NCI-H526 (cell line): ENCODE data around the gene CALHM4.

Experiments
- DNase-seq, 2 experiments: peaks; one replicate each; lab custom pipeline; 2025; lab: John Stamatoyannopoulos, UW

The CALHM4 gene

DNA sequence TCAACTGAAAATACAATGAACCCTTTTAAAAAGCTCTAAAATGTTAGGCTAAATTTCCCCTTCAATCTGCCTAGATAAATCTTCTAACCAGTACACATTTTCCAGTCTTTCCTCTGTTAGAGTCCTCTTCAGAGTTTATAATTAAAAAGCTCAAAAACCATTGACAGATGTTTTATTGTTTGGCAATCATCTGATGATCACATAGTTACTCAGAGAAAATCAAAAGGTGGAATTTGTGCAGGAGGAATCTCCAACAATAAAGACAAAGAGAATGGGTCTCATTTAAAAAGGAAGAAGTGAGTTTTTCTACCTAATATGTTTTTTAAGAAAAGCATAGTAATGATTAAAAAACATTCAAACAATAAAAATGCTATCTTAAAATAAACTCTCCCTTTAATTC is 11.1 kb upstream of the CALHM4 start:
- DNase-seq: no peak

DNA sequence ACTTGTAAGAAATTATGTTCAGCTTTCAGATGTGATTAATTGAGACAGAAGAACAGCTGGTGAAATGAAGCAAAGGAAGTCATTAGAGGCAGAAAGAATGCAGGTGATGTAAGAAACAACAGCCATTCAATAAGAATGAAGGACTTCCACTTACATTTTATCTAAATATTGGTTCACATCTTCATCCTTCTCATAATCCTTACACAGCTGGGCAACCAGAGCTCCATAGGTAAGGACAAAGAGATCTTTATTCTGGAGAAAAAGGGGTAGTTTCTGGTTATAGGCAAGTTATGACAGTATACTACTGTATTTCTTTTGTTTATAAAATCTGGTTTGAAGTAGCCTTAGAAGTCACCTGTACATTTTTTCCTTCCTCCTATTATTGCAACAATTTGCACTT is 10.4 kb upstream of the CALHM4 start:
- no peak for DNase-seq

DNA sequence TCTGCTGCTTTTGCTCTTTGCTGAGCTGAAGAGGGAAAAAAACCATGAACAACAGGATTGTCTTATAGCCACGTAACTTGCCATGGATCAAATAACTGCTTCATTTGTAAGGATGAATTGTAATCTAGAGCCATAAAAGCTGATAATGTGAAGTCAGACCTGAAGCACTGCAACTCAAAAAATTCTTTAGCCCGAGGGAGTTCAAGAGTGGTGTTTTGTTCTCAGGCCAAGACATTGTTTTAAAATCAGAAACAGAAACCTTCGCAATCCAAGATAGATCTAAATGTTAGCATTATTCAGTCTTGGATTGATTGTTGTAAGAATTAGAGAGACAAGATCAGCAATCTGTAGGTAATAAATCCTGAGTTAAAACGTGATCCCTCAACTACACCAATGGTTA is 7.9 kb upstream of the CALHM4 start, which contains the start of gene TRAPPC3L:
TRAPPC3L (minus strand) TSS at position 34 of the 400 bp plus-strand sequence. CDS start 170 bp downstream, outside the sequence.
- DNase-seq: no peak

DNA sequence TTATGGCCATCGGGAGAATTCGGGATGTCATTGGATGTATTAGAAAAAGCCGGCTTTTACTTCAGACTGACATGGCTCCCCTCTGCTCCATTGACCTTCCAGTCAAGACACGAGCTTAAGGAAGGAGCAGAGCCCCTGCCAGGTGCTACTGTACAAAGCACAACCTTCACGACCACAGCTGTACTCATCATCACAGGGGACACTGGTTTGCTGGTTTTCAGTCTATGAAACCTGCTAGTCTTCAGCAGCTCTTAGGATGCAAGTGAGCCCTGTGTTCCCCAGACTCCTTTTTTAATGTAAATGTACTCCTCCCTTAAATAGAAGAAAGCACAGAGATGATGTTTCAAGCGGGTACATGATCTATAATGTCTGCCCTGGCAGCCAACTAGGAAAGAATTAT is 6.2 kb upstream of the CALHM4 start:
- no peak for DNase-seq

DNA sequence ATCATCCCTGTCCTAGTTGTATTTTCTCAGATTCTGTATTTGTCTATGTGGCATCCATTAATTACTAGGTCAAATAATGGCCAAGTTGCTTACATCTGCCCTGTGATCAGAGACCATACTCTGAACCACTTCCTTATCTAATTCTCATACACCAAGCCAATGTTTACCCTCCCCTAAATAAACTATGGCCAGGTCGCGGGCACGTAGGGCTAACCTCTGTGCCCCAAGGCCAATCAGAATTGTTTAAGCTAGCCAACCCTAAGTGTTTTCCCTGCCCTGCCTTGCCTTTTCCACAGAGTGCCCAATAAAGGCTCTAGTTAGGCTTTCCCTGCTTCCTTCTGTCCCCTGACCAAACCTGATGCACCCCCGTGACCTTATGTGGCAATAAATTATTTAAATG is 2.8 kb upstream of the CALHM4 start:
- DNase-seq: no peak

DNA sequence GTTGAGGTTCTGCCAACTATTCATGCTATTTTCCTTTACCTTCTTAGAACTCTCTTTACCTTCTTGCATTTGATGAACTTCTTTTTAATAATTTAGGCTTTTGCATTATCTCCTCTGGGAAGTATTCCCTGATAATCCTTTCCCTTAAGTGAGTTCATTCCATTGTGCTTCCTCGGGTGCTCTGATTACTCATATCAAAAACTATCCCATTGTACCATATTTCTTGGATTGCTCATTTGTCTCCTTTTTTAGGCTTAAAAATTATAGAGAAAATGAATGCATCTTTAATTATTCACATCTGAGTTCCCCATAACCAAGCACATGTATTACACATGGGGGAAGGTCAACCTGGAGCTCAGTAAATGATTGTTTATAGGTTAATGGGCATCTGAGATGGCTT is 2.5 kb downstream of the CALHM4 start:
- no peak for DNase-seq

DNA sequence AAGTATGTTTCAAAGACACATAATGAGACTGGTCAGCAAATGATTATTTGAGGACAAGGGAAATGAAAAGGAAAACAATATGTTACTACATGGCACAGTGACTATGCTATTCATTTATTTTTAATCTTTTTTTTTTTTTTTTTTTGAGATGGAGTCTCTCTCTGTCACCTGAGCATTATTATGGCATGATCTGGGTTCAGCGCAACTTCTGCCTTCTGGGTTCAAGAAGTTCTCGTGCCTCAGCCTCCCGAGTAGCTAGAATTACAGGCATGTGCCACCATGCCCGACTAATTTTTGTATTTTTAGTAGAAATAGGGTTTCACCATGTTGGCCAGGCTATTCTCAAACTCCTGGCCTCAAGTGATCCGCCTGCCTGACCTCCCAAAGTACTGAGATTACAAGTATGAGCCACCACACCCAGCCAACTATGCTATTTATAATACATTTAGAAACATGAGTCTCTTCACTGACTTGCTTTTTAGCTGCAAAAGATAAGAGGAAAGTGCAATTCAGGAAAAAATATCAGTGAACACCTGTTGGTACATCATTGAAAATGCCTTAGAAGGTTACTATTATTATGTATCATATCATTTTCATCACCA is 3.4 kb downstream of the CALHM4 start:
- DNase-seq: no peak

DNA sequence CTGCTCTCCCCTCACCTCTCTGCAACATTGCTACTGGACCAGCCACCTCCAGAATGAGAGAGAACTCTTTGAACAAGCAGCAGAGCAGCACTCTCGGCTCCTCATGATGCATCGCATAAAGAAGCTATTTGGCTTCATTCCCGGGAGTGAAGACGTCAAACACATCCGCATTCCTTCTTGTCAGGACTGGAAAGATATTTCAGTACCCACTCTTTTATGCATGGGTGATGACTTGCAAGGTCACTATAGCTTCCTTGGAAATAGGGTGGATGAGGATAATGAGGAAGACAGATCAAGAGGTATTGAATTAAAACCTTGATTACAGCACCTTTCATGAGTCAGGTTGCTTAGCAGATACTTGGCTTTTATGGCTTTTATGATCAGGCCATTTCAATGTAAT is 4.3 kb downstream of the CALHM4 start:
- DNase-seq: no peak

DNA sequence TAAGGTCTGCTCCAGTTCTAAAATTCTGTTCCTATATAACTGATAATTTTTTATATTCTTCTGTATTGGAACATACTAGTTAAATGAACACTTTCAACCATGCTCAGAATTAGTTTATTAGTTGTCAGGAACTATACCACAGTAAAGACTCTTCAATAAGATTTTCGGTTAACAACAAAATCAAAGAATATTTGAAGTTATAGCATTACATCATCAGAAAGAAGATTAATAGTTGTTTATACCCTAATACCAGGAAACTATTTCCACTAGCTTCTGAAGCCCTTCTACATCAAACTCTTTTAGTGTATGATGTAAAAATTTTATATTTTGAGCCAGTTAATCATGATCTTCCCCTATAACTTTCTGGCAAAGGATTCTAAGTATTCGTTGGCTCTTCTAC is 6.6 kb downstream of the CALHM4 start:
- no peak for DNase-seq

DNA sequence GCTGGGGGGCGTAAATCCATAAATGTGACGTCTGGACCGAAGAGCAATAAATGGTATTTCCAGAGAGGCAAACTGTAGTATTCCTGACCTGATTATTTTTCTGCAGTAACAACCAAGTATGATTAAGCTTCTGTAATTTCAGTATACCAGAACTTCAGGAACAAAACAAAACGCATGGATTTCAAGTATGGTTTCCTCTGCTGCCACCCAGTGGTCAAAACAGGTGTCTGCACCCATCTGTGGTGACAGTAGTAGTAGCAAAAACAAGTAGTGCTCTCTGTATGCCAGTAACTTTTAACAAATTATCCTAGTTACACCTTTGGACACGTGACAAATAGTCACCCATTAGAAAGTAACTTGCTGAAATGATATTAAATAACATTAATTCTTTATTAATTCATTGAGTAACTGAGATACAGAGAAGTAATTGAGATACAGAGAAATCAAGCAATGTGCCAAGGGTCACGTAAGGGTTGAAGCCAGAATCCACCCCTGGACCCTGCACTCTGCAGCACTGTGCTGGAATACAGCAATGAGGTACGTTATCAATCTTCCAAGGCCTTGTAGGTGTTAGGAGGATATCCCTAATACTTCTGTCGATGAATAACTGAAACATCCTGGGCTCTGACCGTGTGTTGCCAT is 7.9 kb downstream of the CALHM4 start:
- DNase-seq: peak in 1 of 2 experiments; percentile 77

DNA sequence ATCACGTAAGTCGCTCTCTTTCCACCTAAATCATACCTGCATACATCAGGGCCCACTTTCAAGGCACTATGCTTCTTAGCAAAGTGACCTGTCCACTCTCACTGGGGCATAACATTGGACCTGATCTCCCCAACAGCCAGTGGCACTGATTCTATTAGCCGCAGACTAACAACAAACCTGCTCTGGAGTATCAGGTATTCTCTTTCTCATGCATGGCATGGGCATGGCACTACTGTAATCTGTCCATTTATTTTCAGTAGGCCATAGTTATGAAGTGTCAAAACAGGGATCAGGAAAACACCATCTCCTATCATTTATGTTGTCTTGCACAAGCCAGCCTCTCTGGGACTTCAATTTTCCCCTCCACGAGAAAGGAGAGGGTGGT is 8.5 kb downstream of the CALHM4 start:
- DNase-seq: no peak

DNA sequence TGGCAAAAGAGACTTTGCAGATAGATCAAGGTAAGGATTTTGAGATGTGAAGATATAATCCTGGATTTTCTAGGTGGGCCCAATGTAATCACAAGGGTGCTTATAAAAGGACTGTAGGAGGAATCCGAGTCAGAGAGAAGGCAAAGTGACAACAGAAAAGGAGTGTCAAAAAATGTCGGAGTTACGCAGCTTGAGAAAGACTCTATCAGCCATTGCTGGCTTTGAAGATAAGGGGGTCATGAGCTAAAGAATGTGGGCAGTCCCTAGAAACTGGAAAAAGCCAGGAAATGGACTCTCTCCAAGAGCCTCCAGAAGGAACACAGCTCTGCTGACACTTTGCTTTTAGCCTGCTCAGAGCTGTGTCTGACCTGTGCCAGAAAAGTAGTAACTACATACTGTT is 9.1 kb downstream of the CALHM4 start:
- no peak for DNase-seq

DNA sequence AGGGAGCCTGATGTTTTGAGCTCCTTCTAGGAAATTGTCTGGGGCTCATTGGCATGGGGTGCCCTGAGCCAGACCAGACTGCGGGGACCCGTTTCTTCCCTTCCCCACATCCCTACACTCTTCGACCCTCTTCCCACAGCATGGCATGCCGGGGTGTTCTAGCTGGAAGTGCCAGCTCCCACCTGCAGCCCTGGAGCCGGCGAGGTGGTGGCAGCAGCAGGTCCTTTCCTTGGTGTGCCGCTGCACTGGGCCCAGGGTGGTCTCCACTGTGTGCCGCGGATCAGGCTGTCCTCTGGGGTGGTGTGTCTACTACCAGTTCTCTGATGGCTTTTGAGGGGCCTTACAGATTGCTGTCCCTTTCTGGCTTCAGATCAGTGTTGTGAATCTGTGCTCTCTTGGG is 10.3 kb downstream of the CALHM4 start:
- DNase-seq: no peak

DNA sequence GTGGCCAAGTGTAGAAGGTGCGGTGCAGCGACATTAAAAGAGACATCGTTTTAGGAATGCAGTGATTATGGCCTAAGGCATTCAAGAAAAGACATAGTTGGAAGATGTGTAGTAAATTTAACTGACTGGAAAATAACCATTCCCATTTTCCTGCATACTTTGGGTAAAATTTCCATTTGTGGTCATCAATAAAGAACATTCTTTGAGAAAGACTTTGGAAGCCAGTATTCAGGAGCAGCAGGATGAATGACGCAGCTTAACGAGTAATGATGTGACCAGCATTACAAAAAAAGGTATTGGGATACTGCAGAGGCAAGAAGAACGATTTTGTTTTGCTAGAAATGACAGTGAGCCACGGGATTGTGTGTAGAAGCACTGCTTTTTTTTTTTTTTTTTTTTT is 10.8 kb downstream of the CALHM4 start:
- no peak for DNase-seq

DNA sequence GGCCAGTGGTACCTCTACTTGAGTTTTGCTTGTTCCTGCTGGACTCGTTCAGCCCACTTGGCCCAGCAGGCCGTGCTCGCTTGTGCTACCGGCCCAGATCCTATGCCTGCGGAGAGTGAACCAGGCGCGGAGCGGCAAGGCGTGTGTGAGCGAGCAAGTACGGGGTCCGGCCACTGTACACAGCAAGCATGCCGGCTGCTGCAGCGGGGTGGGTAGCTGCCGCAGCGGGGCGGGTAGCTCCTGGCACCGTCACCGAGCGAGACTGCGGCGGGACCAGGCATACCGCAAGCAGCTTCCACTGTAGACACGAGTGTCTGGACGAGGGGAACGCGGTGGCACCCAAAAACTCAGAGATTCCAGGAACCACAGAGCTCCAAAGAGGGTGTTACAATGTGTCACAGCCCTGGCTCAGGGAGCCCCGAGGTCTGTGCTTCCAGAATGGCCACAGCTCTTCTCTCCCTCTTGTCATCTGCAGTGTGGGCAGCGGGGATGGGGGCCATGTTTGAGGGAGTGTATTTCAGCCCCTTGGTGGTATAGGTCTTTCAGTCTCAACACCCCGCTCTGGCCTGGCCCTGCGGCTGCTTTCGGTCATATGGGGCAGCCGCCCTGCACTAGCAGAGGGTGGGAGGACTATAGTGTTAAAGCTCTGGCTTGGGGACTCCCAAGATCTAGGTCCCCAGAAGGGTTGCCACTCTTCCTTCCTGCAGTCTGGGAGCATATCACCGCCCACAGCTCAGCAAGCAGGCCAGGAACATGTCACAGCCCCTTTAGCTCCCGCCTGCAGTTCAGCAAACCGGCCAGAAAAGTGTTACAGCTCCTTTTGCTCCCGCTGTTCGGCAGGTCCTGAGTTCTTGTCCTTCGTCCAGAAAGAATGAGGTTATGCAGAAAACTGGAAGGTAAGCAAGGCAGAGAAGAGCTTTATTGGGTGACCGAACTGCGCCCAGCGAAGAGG is 11.6 kb downstream of the CALHM4 start:
- peak in 1 of 2 experiments; percentile 22 for DNase-seq

DNA sequence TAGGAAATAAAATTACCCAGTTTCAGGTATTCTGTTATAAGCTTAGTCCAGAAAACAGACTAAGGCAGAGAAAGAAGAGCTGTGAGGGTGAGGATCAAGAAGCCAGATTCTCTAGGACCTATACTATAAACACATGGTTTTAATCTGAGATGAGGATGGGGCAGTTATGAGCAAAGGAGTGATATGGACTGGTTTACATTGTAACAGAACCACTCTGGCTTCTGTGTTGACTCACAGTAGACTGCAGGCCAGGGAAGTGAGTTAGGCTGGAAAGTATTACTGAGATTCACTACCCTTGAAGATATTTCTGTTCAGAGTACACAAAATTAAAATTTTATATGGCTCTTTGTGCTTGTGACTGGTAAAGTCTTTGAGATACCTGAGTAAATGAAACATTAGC is 14.6 kb downstream of the CALHM4 start:
- no peak for DNase-seq

DNA sequence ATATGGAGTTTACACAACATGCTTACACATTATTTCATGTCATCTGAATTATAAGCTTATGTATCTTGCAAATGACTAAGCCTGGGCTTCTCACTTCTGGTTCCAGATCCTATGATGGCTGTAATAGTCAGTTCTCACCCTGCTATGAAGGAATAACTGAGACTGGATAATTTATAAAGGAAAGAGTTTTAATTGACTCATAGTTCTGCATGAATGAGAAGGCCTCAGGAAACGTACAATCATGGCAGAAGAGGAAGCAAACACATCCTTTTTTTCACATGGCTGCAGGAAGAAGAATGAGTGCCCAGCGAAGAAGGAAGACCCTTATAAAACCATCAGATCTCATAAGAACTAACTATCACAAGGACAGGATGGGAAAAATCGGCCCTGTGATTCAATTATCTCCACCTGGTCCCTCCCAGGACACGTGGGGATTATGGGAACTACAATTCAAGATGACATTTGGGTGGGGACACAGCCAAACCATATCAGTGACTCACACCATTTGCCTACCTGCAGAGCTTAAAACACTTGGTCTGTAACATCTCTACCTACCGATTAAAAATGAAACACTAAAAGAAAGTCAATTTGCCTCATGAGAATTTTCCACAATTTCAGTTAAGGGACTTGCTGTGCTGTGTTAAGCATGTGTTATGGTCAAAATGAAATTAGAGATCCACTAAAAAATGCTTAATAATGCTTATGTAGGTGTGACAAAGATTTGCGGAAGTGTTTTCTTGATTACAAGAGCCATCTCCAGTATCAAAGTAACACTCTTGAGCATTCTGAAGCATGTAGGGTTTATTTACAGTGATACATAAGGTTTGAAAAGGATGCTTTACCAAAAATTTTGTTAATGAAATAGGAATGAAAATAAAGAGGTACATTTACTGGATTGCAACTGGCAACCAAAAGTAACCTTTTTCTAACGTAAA is 15.5 kb downstream of the CALHM4 start:
- no peak for DNase-seq

DNA sequence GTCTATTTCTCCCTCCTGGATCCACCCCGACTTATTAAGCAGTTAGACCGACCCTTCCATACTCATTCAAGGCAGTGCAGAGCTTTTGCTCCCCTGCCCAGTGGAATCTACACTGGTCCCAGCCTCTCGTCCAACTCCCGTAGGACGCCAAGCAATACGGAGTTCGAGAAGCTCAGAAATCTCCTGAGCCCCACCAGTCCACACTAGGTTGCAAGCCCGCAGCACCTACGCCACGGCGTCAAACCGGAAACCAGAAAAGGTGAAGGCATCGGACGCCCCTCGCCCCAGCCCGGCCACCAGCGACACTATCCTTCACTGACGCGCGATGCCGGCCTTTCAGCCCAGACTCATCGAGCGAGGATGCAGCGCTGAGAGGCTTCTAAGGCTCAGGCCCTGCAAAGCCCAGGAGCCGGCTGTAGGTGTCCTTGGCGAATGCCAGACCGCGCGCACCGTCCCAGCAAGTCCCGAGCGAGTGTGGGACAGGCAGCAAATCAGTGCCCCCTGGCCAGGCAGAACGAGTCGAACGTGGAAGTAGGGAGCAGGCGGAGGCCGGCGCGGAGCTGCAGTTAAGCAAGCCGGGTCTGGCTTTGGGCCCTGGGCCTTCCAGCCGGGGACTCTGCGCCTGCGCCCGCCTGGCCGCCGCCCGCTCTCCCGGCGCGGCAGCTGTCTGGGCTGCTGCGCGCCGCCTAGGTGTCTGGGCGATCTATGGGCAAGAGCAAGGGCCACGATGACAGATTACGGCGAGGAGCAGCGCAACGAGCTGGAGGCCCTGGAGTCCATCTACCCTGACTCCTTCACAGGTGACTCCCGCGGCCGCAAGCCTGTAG is 17.5 kb downstream of the CALHM4 start, which contains the start of gene RWDD1:
RWDD1 (plus strand) TSS at position 649 of the 827 bp plus-strand sequence; CDS start at position 728, 79 bp downstream.
- DNase-seq: peak; percentile 96 to 99

DNA sequence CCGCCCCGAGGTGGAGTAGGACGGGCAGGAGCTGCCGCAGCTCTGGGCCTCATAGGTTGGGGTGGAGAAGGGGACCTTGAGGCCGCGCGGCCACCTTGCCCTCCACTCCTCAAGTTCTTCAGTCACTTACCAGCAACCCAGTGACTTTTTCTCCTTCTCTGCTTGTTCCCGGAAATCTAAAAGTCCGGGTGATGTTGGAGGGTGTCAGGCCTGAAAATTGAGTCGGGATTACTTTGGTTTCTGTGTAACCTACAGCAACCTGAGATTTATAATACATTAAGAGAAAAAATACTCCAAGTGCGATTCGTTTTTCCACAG is 18.1 kb downstream of the CALHM4 start:
- DNase-seq: no peak

DNA sequence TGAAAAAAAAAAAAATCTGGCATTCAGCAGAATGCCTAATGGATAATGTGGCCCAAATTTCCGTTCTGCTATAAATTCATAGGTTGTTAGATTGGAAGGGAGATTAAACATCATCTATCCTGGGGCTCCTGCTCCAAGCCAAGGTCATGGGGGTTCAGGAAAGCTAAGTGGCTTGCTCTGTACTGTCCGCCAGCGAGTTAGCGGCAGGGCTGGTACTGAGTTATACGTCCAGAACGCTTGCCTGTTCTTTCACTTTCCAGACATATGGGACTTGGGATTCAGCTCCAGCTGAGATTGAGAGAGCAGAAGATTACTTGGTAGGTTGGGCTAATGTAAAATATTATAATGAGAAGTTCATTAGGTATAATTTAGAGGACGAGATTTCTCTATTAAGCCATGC is 18.6 kb downstream of the CALHM4 start:
- DNase-seq: peak in 1 of 2 experiments; percentile 22

DNA sequence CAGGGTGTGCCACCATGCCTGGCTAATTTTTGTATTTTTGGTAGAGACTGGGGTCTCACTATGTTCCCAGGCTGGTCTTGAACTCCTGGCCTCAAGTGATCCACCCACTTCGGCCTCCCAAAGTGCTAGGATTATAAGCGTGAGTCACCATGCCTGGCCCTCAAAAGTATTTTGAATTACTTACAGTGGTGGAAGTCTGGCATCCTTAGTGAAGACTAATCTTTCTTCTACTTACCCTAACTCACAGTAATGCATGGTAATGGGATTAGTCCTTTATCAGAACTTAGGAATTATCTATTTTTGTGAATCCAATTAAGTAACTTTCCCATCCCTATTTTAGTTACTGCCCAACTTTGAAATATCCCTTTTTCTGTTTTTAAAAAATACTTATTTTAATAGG is 21.7 kb downstream of the CALHM4 start:
- no peak for DNase-seq
